SK-N-SH treated with all-trans-retinoic acid at 6 μM for 48 hours (cell line): ENCODE data around the gene TMEM178B.

Experiments used
- ARNTL ChIP-seq: fragments of 450-650 bp; formaldehyde crosslinking; IDR thresholded peaks from 2 replicates; pipeline ENCODE4 v1.5.0; 2020; ENCODE audit warnings: low read depth, mild to moderate bottlenecking, moderate library complexity, borderline replicate concordance
- CSDC2 ChIP-seq: fragments of 250-450 bp; sonication (Bioruptor Pico); IDR thresholded peaks from 2 replicates; pipeline ENCODE4 v1.5.0; 2020; ENCODE audit warnings: mild to moderate bottlenecking, moderate library complexity
- ESRRG ChIP-seq: fragments of 250-450 bp; sonication (Bioruptor Pico); IDR thresholded peaks from 2 replicates; pipeline ENCODE4 v1.6.1; 2021; ENCODE audit warnings: mild to moderate bottlenecking
- ISL1 ChIP-seq: fragments of 250-450 bp; sonication (Bioruptor Pico); IDR thresholded peaks from 2 replicates; pipeline ENCODE4 v2.1.2; 2022; ENCODE audit warnings: mild to moderate bottlenecking, moderate library complexity
- SNAI2 ChIP-seq: fragments of 250-450 bp; sonication (Bioruptor Pico); IDR thresholded peaks from 2 replicates; pipeline ENCODE4 v1.5.0; 2020; ENCODE audit warnings: mild to moderate bottlenecking, moderate library complexity
- TCF4 ChIP-seq: fragments of 250-450 bp; sonication (Bioruptor Pico); IDR thresholded peaks from 2 replicates; pipeline ENCODE4 v1.8.0; 2021; ENCODE audit warnings: mild to moderate bottlenecking, moderate library complexity, borderline replicate concordance
- ZFP30 ChIP-seq: fragments of 450-650 bp; formaldehyde crosslinking; IDR thresholded peaks from 2 replicates; pipeline ENCODE4 v1.5.0; 2022; ENCODE audit warnings: mild to moderate bottlenecking, moderate library complexity
- ZNF565 ChIP-seq: fragments of 450-650 bp; formaldehyde crosslinking; conservative IDR thresholded peaks from 2 replicates; pipeline ENCODE4 v1.5.0; 2020; ENCODE audit warnings: low read depth, mild to moderate bottlenecking, moderate library complexity
- ZNF8 ChIP-seq: fragments of 450-650 bp; formaldehyde crosslinking; IDR thresholded peaks from 2 replicates; pipeline ENCODE4 v1.5.0; 2020; ENCODE audit warnings: mild to moderate bottlenecking, moderate library complexity
- TF ChIP-seq, protein P1 (sequence below): fragments of 250-450 bp; sonication (Bioruptor Pico); IDR thresholded peaks from 2 replicates; pipeline ENCODE4 v1.8.0; 2020; ENCODE audit warnings: mild to moderate bottlenecking, moderate library complexity, borderline replicate concordance
- TF ChIP-seq, protein P2 (sequence below): fragments of 250-450 bp; sonication (Bioruptor Pico); IDR thresholded peaks from 2 replicates; pipeline ENCODE4 v1.5.0; 2020; ENCODE audit warnings: mild to moderate bottlenecking, moderate library complexity

DNA sequence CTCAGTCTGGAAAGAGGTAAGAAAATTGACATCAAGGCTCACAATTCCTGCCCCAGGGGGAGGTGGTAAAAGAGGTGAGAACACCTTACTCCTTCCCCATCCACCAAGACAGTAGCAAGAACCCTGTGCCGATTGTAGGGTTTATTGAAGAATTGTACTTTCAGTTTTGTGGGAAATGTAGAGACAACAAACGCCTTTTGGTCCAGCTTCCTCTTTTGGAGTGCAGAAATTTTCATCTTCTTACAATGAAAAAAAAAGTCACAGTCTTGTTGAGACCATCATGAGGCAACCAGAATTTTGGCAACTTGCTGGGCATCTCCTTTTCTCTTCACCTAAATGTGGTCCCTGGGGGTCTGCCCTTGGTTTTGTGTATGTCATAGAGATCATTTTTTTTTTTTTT, 217.7 kb downstream of the TMEM178B start:
- TF ChIP-seq SNAI2 (CRISPR knock-in tag) = no peak
- no peak for TF ChIP-seq ESRRG
- TF ChIP-seq, protein P1, sequence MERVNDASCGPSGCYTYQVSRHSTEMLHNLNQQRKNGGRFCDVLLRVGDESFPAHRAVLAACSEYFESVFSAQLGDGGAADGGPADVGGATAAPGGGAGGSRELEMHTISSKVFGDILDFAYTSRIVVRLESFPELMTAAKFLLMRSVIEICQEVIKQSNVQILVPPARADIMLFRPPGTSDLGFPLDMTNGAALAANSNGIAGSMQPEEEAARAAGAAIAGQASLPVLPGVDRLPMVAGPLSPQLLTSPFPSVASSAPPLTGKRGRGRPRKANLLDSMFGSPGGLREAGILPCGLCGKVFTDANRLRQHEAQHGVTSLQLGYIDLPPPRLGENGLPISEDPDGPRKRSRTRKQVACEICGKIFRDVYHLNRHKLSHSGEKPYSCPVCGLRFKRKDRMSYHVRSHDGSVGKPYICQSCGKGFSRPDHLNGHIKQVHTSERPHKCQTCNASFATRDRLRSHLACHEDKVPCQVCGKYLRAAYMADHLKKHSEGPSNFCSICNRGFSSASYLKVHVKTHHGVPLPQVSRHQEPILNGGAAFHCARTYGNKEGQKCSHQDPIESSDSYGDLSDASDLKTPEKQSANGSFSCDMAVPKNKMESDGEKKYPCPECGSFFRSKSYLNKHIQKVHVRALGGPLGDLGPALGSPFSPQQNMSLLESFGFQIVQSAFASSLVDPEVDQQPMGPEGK (CRISPR knock-in tag) = no peak
- TF ChIP-seq, protein P2, sequence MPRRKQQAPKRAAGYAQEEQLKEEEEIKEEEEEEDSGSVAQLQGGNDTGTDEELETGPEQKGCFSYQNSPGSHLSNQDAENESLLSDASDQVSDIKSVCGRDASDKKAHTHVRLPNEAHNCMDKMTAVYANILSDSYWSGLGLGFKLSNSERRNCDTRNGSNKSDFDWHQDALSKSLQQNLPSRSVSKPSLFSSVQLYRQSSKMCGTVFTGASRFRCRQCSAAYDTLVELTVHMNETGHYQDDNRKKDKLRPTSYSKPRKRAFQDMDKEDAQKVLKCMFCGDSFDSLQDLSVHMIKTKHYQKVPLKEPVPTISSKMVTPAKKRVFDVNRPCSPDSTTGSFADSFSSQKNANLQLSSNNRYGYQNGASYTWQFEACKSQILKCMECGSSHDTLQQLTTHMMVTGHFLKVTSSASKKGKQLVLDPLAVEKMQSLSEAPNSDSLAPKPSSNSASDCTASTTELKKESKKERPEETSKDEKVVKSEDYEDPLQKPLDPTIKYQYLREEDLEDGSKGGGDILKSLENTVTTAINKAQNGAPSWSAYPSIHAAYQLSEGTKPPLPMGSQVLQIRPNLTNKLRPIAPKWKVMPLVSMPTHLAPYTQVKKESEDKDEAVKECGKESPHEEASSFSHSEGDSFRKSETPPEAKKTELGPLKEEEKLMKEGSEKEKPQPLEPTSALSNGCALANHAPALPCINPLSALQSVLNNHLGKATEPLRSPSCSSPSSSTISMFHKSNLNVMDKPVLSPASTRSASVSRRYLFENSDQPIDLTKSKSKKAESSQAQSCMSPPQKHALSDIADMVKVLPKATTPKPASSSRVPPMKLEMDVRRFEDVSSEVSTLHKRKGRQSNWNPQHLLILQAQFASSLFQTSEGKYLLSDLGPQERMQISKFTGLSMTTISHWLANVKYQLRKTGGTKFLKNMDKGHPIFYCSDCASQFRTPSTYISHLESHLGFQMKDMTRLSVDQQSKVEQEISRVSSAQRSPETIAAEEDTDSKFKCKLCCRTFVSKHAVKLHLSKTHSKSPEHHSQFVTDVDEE (CRISPR knock-in tag) = no peak
- no peak for TF ChIP-seq ZNF8 (CRISPR knock-in tag)
- no peak for TF ChIP-seq ZFP30 (CRISPR knock-in tag)
- TF ChIP-seq TCF4 = no peak
- no peak for TF ChIP-seq ZNF565
- TF ChIP-seq CSDC2 (CRISPR knock-in tag) = no peak
- TF ChIP-seq ARNTL (CRISPR knock-in tag) = no peak
- TF ChIP-seq ISL1 = no peak
